ENCODE data around the gene RASA2.
A peak's percentile ranks its signal among the peaks of the same experiment; 100 is the strongest.
"Not testable (repeated sequence)": the region's sequence is repeated elsewhere in the genome, so short reads cannot be mapped to it uniquely, and the experiment has no call there.

Gene RASA2

DNA sequence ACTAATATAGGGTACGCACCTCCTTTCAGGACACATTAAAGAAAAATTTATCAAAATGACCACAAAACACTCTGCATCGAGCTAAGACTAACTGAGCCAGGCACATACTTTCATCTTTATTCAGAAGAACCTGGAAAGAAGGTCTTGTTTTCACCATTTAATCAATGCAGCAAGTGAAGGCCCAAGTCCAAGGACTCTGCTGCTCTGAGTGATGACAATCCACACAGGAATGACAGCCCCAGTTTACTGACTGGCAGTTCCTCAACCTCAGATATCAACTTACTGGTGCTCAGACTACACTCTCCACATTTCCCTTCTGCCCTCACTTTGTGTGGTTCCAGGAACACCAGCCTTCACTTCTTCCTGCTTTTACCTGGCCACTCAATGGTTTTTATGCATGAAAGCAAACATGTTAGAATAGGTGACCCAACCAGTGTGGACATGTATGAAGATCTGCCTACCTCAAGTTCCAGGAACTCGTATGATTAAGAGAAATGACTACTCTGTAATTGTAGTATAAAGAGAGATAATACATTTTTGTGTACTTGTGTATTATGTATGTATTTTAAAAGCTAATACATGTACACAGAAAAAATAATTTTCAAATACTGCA lies 29.1 kb upstream of the RASA2 start:
- DNase-seq = no peak

DNA sequence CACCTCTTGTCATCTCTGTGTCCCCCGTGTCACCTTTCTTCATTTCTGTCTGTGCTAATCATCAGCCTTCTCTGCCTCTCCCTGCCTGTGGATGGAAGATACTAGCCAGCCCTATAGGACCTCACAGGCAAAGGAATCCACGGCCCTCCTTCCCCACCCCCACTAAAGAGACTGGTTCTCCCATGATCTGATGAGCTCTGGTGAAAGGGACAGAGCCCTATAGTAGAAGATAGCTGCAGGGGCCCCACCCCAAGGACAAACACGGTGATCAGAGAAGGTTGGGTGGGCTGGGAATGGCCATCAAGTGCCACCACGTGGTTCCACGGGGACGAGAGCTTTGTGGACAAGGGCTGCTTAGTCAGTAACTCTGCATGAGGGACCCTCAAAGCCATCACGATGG lies 27.8 kb upstream of the RASA2 start:
- no peak for DNase-seq

DNA sequence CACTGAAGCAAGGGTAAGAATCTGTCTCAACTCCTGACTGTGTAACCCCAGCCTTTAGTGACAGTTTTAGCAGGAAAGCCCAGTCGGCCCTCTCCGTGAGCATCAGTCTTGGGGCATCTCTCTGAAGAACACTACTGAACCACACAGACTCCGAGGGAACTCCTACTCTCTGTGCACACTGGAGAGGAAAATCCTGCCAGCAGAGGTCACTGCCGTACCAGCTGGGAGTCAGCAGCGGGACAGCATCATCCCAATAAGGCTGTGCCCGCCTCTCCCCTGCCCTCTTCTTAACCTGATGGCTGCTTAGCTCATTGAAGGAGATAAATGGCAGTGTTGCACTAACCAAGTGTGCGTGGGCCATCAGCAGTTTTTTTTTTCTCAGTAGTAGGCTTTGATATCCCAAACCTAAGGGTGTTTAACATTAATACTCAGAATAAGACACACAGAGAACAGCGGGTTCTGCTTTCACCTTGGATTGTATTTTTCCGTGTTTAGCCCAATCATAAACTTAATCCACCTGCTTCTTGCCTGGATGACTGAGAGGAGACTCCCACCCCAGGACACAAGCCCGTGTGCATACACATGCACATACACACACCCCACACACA lies 26.6 kb upstream of the RASA2 start:
- peak; percentile 94 for DNase-seq

DNA sequence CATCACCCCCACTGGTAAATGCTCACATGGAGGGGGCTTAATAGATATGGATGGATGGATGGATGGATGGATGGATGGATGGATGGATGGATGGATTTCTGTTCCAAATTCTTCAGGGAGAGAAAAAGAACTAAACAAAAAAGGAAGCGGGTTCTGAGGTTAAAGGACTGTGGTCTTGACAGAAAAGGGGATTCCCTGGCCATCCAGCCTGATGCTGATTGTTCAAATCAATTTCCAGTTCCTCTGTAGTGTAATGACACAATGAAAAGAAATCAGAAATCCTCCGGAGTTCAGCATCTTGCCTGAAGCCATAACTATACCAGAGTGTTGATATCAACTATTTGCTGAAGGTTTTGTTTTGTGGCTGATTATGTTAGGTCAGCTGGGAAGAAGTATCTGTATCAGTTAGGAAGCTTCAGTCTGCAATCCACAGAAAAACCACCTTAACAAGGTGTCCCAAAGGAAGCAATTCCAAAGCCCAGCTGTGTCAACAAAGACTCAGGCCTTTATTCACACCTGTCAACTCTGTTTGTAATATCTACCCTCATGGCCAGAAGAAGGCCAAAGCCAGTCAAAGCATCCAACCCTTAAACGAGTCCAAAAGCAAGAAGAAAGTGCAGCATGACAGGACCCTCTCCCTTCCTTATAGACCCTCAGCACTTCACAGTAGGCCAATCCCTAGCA lies 24.5 kb upstream of the RASA2 start:
- no peak for DNase-seq

DNA sequence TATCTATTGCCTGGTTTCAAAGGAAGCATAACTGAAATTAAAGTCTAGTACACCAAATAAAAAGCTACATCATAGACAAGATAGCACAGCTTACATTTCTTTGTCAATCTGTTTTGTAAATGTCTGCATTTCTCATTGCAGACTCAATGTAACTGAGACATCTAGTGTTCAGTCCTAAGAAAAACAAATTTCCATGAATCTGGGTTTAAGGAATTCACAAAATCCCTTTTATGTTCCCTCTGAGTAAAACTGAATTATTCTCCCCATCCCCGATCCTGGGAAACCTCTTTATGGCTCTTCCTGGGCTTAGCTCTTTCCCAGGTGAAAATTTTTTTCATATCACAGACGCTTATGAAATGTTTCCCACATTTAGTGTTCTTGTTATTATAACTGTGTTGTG lies 21.6 kb upstream of the RASA2 start:
- DNase-seq = no peak

DNA sequence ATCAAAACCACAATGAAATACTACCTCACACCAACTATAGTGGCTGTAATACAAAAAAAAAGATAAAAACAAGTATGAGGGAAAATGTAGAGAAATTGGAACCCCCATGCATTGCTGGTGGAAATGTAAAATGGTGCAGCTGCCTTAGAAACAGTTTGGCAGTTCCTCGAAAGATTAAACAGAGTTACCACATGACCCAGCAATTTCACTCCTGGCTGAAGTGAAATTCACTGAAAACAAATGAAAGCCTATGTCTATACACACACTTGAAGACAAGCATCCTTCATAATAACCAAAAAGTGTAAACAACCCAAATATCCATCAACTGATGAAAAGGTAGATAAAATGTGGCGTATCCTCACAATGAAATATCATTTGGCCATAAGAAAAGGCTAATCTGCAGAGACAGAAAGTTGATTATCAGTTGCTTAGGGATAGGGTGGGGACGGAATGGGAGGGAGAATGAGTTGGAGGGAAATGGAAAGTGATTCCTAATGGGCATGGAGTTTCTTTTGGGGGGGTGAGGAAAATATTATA lies 20.1 kb upstream of the RASA2 start:
- no peak for DNase-seq

DNA sequence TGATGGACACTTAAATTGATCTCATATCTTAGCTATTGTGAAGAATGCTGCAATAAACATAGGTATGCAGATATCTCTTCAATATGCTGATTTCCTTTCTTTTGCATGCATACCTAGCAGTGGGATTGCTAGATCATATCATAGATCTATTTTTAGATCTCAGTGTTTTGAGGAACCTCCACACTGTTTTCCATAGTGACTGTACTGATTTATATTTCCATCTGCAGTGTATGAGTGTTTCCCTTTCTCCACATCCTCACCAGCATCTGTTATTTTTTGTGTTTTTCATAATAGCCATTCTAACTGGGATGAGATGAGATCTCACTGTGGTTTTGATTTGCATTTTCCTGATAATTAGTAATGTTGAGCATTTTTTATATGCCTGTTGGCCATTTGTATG lies 17.1 kb upstream of the RASA2 start:
- no peak for DNase-seq

DNA sequence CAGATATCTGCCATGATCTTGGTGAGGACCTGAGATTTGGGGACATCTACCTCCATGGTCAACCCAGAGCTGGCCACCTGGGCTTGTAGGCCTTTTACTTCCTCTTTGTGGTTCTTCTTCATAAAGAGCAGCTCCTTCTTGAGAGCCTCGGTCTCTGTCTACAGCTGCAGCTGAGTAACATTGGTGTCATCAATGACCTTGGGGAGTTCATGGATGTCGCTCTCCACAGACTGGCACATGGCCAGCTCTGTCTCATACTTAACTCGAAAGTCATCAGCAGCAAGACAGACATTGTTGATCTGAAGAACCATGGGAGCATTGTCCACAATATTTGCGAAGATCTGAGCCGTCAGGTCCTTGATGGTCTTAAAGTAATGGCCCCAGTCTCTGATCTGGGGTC lies 15.7 kb upstream of the RASA2 start:
- DNase-seq = no peak

DNA sequence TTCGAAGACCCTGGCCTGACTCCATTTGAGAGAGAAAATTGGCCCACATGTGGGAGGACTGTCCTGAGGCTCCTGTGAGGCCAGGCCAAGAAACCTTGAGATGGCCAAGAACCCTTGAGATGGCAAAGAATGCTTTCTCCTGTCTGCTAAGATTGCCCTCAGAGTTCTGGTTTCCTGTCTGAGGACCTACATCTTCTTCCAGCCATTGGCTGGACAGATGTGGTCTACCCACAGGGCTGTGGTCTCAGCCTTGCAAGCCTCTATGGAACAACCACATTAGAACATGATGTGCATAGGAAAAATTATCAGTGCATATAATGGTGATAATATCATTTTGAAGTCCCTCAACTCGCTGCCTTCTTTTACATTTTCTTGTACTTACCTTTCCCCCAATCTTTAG lies 10.8 kb upstream of the RASA2 start:
- no peak for DNase-seq

DNA sequence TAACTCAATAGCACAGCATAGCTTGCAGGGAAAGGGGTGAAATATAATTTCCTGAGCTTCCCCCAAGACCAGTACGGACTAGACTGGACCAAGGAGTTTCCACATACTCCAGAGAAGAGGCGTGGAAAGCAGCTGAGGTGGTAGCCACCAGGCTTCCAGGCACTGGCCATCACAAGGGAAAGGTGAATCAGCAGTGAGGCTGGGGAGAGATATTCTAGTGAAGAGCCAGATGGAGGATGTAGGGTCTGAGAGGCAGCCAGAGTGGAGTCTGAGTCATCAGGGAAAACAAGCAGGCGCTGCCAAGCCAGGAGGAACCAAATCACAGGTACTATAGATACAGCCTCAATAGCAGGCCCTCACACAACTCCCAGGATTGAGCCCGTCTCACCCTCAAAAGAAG lies 9.6 kb upstream of the RASA2 start:
- DNase-seq = no peak

DNA sequence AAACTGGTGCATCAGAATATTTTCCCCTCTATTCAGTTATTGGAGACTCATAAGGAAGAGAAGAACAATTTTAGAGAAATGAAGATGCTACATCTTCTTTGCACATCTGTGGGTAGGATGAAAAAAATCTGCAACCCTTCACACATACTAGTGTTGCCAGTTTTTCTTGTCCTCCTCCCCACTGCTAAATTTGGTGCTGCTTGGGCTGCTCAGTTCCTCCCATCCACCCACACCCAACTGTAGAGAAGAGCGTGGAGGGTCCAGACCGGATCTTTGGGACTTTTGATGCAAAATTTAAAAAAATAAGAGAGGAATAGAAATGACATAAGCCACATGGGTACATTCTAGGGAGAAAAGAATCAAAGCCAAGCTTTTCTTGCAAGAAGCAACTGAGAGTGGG lies 8.7 kb upstream of the RASA2 start:
- DNase-seq = no peak

DNA sequence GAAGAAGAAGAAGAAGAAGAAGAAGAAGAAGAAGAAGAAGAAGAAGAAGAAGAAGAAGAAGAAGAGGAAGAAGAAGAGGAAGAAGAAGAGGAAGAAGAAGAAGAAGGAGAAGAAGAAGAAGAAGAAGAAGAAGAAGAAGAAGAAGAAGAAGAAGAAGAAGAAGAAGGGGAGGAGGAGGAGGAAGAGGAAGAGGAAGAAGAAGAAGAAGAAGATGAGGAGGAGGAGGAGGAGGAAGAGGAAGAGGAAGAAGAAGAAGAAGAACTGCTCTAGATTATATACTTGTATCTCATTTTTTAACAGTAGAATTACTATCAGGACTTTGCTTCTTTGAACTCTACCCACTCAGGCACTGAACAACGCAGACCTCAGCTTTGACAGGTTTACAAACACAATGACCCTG lies 8.0 kb upstream of the RASA2 start:
- not testable (repeated sequence) for DNase-seq

DNA sequence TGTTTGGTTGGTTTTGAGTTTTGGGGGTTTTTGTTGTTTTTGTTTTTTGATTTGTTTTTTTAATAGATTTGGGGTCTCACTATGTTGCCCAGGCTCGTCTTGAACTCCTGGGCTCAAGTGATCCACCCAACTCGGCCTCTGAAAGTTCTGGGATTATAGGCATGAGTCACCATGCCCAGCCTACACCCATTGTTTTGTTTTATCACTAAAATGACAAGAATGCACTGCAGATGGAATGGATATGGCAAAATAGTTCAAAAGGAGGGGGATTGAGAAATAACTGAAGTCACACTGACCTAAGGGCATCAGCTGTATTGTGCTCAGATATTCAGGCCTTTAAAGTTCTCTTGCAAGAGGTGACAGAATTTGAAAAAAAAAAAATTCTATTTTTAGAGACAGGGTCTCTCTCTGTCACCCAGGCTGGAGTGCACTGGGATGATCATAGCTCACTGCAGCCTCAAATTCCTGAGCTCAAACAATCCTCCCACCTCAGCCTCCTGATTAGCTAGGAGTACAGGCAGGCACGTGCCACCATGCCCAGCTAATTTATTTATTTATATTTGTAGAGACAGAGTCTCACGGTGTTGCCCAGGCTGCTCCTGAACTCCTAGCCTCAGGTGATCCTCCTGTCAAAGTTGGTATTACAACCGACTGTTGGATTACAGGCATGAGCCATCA lies 4.4 kb upstream of the RASA2 start:
- DNase-seq = no peak

DNA sequence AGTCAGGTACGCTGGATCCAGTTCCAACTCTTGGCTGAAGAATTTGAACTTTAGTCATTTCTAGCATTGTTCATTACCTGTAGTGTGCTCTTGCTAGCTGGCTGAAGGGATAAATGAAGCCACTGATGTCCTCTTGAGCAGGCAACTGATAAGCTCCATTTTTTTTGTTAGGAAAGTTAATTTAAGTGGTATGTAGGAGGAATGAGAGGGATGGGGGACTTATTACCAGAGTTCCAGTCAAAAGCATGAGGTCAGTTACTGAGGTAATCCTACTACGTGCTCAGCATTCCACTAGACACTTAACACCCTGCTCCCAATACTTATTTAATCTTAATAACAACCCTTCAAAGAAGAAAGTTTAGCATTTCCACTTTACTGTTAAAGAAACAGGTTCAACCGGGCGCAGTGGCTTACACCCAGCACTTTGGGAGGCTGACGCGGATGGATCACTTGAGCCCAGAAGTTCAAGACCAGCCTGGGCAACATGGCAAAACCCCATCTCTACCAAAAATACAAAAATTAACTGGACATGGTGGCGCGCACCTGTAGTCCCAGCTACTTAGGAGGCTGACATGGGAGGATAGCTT lies 2.0 kb upstream of the RASA2 start:
- DNase-seq = no peak

DNA sequence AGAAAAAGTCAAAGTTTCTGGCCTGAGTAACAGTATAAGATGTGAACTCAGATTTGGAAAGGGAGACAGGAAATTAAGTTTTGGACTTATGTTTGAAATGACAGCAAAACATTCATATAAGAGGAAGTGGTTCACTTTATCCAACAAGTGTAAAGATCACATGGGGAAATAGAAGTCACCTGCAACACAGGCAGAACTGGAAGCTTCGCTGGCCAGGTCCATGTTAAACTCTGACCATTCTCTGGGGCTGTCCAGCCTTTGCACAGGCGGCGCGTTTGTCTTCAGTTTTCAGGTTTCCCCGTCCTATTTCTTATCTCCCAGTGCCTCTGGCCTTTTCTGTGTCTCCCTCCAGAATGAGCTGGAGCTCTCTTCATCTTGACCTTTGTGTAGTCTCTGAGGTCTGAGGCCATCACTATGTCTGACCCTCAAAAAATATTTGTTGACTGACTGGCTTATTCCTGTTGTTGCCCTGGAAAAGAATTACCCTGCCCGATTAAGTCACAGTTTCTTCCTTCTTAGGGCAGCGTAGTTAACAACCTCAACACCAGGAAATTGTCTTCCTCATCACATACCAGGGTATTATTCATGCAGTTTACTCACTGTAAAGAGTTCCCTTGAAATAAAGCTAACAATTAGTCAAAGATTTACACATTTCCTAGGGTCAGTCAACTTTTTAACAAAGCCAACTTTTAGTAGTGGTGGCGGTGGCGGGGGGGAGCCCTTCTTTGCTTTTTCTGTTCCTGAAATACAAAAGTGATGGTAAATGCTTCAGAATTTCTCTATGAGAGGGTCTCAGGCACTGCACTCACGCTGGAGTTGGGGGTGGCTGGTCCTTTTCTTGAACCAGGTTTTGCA lies 959 bp upstream of the RASA2 start:
- no peak for DNase-seq

DNA sequence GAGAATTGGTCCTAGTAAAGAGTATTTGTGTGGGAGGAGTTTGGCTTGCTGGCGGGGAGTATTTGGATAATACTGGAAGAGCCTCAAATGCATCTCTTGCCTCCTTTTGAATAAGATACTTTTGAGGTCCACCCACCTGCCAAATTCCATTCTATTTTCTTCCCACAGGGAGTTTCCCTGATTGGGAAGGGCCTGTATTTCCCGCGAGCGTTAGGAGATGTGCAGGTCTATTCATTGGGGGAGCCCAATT lies 406 bp upstream of the RASA2 start:
- DNase-seq = peak; percentile 87

DNA sequence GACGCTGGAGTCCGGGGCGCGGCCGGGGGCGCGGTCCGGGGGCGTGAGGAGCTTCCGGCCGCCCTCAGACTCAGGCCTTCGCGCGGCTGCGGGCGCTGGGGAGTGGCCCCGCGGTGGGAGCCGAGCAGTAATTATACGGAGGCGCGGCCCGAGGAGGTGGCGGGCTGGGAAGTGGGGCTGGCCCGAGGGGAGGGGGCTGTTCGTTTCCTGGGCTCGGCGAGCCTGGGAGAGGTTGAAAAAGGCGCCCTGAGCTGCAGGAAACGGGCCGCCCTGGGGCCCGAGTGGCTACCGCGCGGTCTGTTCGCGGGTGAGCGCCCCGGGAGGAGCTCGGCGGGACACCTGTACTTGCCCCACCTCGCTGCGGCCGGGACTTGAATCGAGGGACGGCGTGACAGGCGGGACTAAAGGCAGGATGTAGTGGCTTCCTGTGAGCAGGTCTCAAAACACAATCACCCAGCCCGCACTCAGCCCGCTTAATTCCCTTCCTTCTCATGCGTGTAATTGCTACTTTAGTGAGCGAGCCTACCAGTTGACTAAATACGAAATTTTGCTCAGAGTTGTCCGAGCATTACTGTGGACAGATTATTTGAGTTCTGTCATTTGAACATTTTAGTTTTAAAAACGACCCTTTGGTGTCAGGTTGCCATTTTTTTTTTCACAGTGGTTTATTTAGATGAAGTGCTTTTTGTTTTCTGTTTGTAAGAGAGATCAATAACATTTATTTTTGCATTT lies 860 bp downstream of the RASA2 start:
- peak; percentile 88 for DNase-seq

DNA sequence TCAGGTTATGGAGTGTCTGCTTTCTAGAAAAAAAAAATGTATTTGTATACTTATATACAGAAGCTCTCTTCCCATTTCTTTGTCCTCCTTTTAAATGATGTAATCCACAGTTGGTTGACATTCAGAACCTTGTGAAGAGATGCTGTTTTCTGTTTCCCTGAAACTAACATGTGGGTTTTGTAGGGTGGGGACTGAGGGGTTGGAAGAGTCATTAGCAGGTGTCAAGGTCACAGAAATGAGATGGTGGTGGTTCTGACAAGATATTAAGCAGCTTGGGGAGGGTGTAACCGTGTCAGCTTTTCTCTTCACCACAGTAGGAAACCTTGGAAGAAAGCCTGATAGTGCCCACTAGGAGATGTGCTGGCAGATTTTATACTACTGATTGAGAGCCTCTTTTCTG lies 2.4 kb downstream of the RASA2 start:
- DNase-seq = no peak

DNA sequence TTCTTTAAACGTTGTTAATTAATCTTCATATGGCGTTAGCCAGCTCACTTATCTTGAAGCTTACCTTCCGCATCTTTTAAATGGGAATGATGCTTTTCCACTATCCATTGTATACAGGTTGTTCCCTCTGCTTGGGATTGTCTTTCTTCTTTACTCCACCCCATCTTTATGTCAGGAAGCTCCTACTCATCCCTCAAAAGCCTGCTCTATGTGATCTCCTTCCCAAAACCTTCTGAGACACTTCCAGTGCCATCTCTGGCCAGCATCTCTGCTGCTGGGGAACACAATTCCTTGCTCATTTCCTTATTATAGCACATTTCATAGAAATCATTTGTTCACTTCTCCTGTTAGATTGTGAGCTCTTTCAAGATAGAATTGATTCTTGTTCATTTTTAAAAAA lies 4.3 kb downstream of the RASA2 start:
- DNase-seq = no peak

DNA sequence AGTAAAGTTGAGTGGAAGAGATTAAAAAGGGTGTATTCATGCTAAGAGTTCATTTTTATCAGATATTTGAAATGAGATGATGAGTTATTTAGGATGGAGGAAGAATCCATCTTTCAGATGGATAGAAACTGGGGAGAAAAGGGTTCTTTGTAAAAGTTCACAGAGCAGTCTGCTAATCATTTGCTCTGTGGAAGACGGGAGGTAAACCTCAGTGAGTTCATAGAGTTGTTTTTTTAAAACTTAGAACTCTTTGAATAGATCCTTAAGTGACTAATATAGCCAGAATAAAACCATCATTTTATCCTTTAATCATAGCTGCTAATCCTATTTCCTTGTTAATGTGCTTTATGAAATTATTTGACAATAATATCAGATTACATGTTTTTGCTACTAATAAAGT lies 5.1 kb downstream of the RASA2 start:
- no peak for DNase-seq

DNA sequence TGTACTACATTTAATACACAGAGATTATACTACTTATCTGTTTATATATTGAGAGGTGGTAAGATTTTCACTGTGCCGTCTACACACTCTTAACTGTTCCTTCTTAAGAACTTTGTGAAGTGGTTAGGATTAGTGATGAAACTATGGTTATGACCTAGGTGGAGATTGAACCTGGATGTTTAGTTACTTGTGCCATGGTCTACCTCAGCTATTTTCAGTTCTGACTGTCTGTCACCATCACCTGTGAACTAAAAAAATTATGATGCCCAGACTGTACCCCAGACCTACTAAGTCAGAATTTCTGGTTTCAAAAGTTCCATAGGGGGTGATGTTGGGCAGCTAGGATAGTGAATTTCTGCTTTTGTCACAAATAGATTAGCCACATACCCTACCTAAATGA lies 6.4 kb downstream of the RASA2 start:
- DNase-seq = no peak

DNA sequence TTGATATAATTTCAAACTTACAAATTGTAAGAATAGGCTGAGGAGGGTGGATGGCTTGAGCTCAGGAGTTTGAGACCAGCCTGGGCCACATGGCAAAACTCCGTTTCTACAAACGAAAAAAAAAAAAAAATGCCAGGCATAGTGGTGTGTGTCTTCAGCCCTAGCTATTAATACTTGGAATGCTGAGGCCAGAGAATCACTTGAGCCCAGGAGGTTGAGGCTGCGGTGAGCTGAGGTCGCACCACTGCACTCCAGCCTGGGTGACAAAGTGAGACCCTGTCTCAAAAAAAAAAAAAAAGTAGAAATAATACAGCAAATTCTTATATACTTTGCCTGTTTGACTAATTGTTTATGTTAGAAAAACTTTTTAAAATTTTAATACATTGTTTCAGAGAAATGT lies 10.8 kb downstream of the RASA2 start:
- DNase-seq = not testable (repeated sequence)
